Measurements from ENCODE around the gene GALNT14. TPM values are rescaled to one million over a fixed set of nuclear protein-coding genes. Genes with fewer than 3 reads are reported as not detected.
"Not testable (repeated sequence)": the region's sequence is repeated elsewhere in the genome, so short reads cannot be mapped to it uniquely, and the experiment has no call there.

The GALNT14 gene
- total RNA-seq, 1 donor from 2014 or later: 5.1 TPM

DNA sequence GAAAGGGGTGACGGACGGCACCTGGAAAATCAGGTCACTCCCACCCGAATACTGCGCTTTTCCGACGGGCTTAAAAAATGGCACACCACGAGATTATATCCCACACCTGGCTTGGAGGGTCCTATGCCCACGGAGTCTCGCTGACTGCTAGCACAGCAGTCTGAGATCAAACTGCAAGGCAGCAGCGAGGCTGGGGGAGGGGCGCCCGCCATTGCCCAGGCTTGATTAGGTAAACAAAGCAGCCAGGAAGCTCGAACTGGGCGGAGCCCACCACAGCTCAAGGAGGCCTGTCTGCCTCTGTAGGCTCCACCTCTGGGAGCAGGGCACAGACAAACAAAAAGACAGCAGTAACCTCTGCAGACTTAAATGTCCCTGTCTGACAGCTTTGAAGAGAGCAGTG is 233.8 kb downstream of the GALNT14 start:
- not testable (repeated sequence) for DNase-seq (ENCODE audit: low spot score)

- DNase-seq (ENCODE audit: low spot score): no peak
These were observed 234.9 kb downstream of the GALNT14 start for GRCh38 chr2:30903326-30903725.

GRCh38 chr2:30900381-30900780 is 237.9 kb downstream of the GALNT14 start:
- DNase-seq (ENCODE audit: low spot score): no peak

- no peak for DNase-seq (ENCODE audit: low spot score)
These were observed 238.7 kb downstream of the GALNT14 start for GRCh38 chr2:30899516-30900054.

- DNase-seq (ENCODE audit: low spot score): no peak
These were observed 240.7 kb downstream of the GALNT14 start for GRCh38 chr2:30897539-30897938.

- no peak for DNase-seq (ENCODE audit: low spot score)
These were observed 243.6 kb downstream of the GALNT14 start for GRCh38 chr2:30894498-30895119.

DNA sequence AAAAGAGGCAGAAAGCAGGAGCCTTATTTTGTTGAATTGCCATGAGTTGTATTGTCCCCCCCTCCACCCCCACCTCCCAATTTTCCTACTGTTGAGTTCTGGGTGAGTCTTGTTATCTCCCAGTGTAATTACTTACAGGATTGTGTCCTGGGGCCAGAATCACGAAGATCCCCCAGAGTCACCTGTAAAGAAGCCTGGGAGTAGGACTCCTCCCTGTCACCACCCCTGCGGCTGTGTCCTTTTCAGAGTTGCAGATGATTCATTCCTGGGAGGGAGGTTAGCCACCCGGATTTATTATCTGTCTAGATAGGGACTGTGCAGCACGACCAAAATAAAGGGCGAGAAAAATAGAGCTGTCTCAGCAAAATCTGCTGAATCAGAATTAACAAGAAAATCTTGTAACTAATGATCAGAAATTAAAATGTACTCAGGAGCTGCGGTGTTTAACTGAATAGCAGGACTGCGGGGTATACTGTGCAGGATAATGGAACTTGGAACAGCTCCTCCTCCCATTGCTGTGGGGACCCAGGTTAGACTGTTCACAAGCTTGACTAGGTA is 249.3 kb downstream of the GALNT14 start:
- DNase-seq (ENCODE audit: low spot score): no peak

- DNase-seq (ENCODE audit: low spot score): no peak
These were observed 252.2 kb downstream of the GALNT14 start for GRCh38 chr2:30886080-30886479.

- no peak for DNase-seq (ENCODE audit: low spot score)
These were observed 254.4 kb downstream of the GALNT14 start for GRCh38 chr2:30883822-30884221.

DNA sequence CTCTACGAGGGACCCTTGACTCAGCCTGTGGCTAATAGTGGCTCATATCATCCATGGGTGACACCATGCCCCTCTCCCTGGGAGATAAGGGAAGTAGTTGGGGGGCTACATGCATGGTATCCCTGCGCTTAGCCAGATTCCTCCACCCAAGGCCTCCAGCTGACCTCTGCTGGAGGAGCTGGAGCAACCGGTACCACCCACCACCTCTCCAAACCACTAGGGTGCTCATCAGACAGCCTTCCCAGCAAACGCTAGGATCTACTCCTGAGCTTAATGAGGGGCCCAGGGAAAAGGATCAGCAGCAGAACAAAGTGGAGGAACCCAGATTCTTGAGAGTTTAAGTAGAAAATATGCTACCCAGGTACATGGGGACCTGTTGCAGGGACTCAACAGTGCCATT is 255.1 kb downstream of the GALNT14 start:
- DNase-seq (ENCODE audit: low spot score): no peak

- DNase-seq (ENCODE audit: low spot score): no peak
These were observed 257.7 kb downstream of the GALNT14 start for GRCh38 chr2:30880516-30880915.

- DNase-seq (ENCODE audit: low spot score): no peak
These were observed 260.4 kb downstream of the GALNT14 start for GRCh38 chr2:30877833-30878232.

GRCh38 chr2:30872797-30873196 is 265.4 kb downstream of the GALNT14 start:
- DNase-seq (ENCODE audit: low spot score): no peak

DNA sequence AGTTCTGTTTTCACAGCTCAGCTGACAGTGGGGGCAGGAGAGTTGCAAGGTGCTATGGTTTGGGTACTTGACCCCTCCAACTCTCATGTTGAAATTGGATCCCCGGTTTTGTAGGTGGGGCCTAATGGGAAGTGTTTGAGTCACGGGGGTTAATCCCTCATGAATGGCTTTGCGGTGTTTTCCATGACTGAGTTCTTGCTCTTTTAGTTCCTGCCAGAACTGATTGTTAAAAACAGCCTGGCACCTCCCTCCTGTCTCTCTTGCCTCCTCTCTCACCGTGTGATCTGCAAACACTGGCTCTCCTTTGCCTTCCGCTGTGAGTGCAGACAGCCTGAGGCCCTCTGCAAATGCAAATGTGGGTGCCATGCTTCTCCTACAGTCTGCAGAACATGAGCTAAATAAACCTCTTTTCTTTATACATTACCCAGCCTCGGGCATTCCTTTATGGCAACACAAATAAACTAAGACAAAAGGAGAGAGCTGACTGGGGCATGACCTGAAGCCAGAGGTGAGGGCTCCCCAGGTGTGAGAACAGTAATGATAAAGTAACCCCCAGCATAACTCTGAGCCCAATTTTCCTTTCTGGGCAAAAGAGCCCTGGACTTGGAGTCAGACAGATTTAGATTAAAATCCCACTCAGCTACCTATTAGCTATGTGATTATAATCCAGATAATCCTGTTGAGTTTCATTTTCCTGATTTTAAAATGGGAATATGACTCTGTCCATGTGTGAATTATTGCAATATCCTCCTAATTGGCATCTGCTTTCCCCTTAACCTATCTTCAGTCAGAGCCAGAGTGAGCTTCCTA is 266.1 kb downstream of the GALNT14 start:
- peak; percentile 11 for DNase-seq (ENCODE audit: low spot score)

GRCh38 chr2:30871440-30871839 is 266.8 kb downstream of the GALNT14 start:
- DNase-seq (ENCODE audit: low spot score): peak; percentile 26

GRCh38 chr2:30869988-30870387 is 268.3 kb downstream of the GALNT14 start:
- DNase-seq (ENCODE audit: low spot score): no peak

DNA sequence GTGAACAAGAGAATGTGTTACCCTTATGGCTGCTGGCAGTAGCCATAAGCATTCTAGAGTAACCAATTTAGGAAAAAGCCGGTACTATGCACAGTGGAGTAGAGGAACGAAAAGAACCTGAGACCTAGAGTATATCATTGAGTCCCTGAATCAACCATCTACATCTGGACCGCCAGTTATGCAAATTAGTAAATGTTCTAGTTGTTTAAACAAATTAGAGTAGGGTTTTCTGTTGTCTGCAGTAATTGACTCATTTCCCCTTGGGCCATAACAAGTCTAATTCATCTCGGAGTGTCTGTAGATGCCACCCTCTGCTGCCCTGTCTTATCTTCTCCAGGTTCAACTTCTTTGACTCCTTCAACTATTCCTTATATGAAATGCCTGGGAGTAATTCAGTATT is 270.9 kb downstream of the GALNT14 start:
- no peak for DNase-seq (ENCODE audit: low spot score)

- no peak for DNase-seq (ENCODE audit: low spot score)
These were observed 271.3 kb downstream of the GALNT14 start for GRCh38 chr2:30866974-30867373.

- DNase-seq (ENCODE audit: low spot score): no peak
These were observed 272.2 kb downstream of the GALNT14 start for GRCh38 chr2:30865892-30866681.

DNA sequence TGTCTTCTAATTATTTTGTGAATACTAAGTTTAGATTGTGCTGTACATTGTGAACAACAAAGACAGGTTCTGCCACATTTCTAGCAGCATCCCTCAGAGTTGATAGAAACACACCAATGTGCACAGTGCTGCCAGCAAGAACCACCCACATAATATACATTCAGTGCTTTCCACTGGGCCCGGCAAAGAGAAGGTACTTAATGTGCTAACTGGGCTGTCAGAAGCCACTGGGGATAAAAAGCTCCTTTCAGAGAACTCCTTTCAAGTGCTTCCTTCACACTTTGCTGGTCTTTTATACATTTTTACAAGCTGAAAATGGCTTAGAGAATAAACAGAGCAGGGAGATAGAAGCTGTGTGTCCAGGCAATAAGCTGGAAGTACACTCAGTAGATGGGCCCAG is 273.0 kb downstream of the GALNT14 start:
- peak; percentile 14 for DNase-seq (ENCODE audit: low spot score)

DNA sequence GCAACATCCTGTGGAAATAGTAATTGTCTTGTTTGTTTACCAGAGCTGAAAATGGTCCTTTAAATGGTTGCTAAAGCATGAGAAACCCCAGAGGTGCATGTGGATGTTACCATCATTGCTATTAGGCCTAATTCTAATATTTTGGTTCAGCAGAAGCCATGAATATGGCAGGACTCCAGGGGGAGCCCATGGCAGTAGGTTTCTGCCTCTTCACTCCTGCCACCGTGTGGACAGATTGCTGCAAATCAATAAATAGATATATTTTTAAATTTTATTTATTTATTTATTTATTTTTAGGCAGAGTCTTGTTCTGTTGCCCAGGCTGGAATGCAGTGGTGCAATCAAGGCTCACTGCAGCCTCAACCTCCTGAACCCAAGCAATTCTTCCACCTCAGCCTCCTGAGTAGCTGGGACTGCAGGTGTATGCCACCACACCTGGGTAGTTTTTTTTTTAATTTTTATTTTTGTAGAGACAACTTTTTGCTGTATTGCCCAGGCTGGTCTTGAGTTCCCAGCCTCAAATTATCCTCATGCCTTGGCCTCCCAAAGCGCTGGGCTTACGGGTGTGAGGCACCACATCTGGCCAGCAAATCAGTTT is 276.1 kb downstream of the GALNT14 start:
- peak; percentile 74 for DNase-seq (ENCODE audit: low spot score)
